ENCODE data around the gene SLC25A30.

DNA sequence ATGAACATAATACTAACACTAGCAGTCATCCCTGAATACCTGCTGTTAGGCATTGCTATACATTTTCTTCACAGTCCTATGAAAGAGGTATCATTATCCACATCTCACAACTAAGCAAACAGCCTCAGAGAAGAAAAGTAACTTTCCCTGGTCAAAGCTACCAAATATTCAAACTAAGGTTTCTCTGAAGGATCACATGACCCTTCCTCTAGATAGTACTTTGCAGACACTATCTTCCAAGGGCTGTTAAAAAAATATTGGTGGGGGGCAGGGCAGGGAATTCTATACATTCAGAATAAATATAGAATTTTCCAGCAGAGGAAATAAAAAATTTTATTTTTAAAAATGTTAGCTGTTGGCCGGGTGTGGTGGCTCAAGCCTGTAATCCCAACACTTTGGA lies 3.1 kb downstream of the SLC25A30 start:
- no peak for TF ChIP-seq CTCF (IDR thresholded peaks at IDR 0.05; ENCODE audit: low read depth, low read length, missing input control)
- TF ChIP-seq NR2F2 (IDR thresholded peaks at IDR 0.05) = no peak
- no peak for TF ChIP-seq FOXA1 (IDR thresholded peaks at IDR 0.05)
- TF ChIP-seq, protein P1, sequence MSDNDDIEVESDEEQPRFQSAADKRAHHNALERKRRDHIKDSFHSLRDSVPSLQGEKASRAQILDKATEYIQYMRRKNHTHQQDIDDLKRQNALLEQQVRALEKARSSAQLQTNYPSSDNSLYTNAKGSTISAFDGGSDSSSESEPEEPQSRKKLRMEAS (IDR thresholded peaks at IDR 0.05) = no peak
- no peak for TF ChIP-seq SP1 (IDR thresholded peaks at IDR 0.05)
- no peak for TF ChIP-seq JUND (IDR thresholded peaks at IDR 0.05)
- TF ChIP-seq RAD21 (IDR thresholded peaks at IDR 0.05) = no peak
